Lower leg skin (tissue), 3 donors: Measurements from ENCODE around the gene PAPPA.

Experiments
- POLR2A ChIP-seq, 2 donors: fragments of 450-650 bp; IDR thresholded peaks; one replicate each; pipeline ENCODE4 v1.6.1; 2016 to 2017; ENCODE audit warnings: antibody characterized with exemption in 2 of 2, mild to moderate bottlenecking in 1 of 2, moderate library complexity in 1 of 2
- TF ChIP-seq, protein P1 (sequence below), 3 donors: fragments of 450-650 bp; IDR thresholded peaks; one replicate each; pipeline ENCODE4 v1.5.1; 2016; ENCODE audit warnings: antibody characterized with exemption in 3 of 3, mild to moderate bottlenecking in 3 of 3, moderate library complexity in 2 of 3

DNA sequence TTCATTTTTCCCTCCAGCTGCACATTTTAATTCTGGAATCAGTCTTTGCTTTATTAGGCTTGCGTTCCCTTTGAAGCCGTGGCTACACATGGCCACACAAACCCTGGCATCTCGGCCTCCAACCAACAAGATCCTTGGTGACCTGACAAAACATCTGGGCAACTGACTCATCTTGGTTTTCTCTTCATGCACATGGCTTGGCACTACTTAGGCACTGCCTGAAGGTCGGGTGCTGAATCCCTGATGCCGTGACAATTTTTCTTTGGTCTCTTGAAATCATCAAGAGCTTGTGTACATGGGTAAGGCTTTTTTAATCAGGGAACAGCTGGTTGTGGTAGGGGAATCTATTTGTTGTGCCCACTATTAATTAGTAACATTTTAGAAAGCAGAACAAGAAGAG is 16.0 kb upstream of the PAPPA start:
- TF ChIP-seq, protein P1, sequence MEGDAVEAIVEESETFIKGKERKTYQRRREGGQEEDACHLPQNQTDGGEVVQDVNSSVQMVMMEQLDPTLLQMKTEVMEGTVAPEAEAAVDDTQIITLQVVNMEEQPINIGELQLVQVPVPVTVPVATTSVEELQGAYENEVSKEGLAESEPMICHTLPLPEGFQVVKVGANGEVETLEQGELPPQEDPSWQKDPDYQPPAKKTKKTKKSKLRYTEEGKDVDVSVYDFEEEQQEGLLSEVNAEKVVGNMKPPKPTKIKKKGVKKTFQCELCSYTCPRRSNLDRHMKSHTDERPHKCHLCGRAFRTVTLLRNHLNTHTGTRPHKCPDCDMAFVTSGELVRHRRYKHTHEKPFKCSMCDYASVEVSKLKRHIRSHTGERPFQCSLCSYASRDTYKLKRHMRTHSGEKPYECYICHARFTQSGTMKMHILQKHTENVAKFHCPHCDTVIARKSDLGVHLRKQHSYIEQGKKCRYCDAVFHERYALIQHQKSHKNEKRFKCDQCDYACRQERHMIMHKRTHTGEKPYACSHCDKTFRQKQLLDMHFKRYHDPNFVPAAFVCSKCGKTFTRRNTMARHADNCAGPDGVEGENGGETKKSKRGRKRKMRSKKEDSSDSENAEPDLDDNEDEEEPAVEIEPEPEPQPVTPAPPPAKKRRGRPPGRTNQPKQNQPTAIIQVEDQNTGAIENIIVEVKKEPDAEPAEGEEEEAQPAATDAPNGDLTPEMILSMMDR (IDR thresholded peaks at IDR 0.05), result no peak
- no peak for TF ChIP-seq POLR2A (IDR thresholded peaks at IDR 0.05)
